RWPE2 (cell line): Measurements from ENCODE around the gene RPP14.

Experiments
- ATAC-seq: fragments of 200-7000 bp; cut with Tn5 transposase; 3 replicates; pipeline ENCODE4 v1.9.1; 2021; ENCODE audit warnings: low read depth
- DNase-seq: peaks from one replicate; pipeline ENCODE4 v3.0.0-alpha.2; 2020; ENCODE audit warnings: low spot score
- H3K27ac ChIP-seq: fragments of 450-650 bp; 2 replicates; pipeline ENCODE4 v1.5.1; 2017; ENCODE audit warnings: mild to moderate bottlenecking; ENCODE audit not compliant: poor library complexity, severe bottlenecking
- H3K27me3 ChIP-seq: fragments of 250-450 bp; sonication (Bioruptor Pico); 2 replicates; pipeline ENCODE4 v1.5.1; 2021; ENCODE audit warnings: mild to moderate bottlenecking, moderate library complexity; ENCODE audit not compliant: insufficient read depth, poor library complexity, severe bottlenecking
- H3K36me3 ChIP-seq: fragments of 250-450 bp; sonication (Bioruptor Pico); 2 replicates; pipeline ENCODE4 v1.5.1; 2020; ENCODE audit warnings: low read depth, mild to moderate bottlenecking, moderate library complexity
- H3K4me1 ChIP-seq: fragments of 250-450 bp; sonication (Bioruptor Pico); 2 replicates; pipeline ENCODE4 v1.5.1; 2021; ENCODE audit warnings: mild to moderate bottlenecking, moderate library complexity; ENCODE audit not compliant: insufficient read depth, poor library complexity, severe bottlenecking
- H3K4me3 ChIP-seq: fragments of 250-450 bp; sonication (Bioruptor Pico); 2 replicates; pipeline ENCODE4 v1.5.1; 2021; ENCODE audit warnings: mild to moderate bottlenecking, moderate library complexity; ENCODE audit not compliant: severe bottlenecking
- H3K9me3 ChIP-seq: fragments of 250-450 bp; sonication (Bioruptor Pico); 2 replicates; pipeline ENCODE4 v1.5.1; 2021; ENCODE audit warnings: mild to moderate bottlenecking, moderate library complexity; ENCODE audit not compliant: severe bottlenecking
- CTCF ChIP-seq: fragments of 450-650 bp; IDR thresholded peaks from one replicate; pipeline ENCODE4 v1.5.1; 2017; ENCODE audit warnings: mild to moderate bottlenecking, moderate library complexity; ENCODE audit not compliant: poor library complexity, severe bottlenecking

The RPP14 gene

GRCh38 chr3:58291671-58292338 lies 14.2 kb upstream of the RPP14 start:
- Histone ChIP-seq H3K9me3 (no peaks in the 10 kb centered on the region), H3K27ac (no peak overlapping the region), H3K36me3 (no peaks in the 10 kb centered on the region), H3K4me3 (no peak overlapping the region), H3K4me1 (no peaks in the 10 kb centered on the region), H3K27me3 (no peaks in the 10 kb centered on the region)
- DNase-seq, result no peak
- no peak for ATAC-seq
- TF ChIP-seq CTCF, result no peak

- Histone ChIP-seq H3K27me3 (no peaks in the 10 kb centered on the region), H3K36me3 (no peaks in the 10 kb centered on the region)
- ATAC-seq, result no peak
Measured at GRCh38 chr3:58292866-58293265, 13.2 kb upstream of the RPP14 start.

GRCh38 chr3:58293516-58293915 lies 12.5 kb upstream of the RPP14 start:
- ATAC-seq, result no peak
- no peaks in the 10 kb centered on the region for H3K9me3 ChIP-seq
- no peak overlapping the region for H3K27ac ChIP-seq

More at GRCh38 chr3:58292866-58293265, 13.2 kb upstream of the RPP14 start:
- no peak for DNase-seq
- no peak overlapping the region for H3K27ac ChIP-seq
- H3K4me1 ChIP-seq, result no peaks in the 10 kb centered on the region
- H3K9me3 ChIP-seq, result no peaks in the 10 kb centered on the region
- no peak for TF ChIP-seq CTCF
- H3K4me3 ChIP-seq, result no peak overlapping the region

GRCh38 chr3:58296269-58296668 lies 9.8 kb upstream of the RPP14 start:
- no peaks in the 10 kb centered on the region for H3K27me3 ChIP-seq
- H3K27ac ChIP-seq, result no peak overlapping the region
- DNase-seq (no peak), ATAC-seq (no peak)
- no peak overlapping the region for H3K4me3 ChIP-seq
- no peaks in the 10 kb centered on the region for H3K9me3 ChIP-seq
- no peaks in the 10 kb centered on the region for H3K36me3 ChIP-seq
- H3K4me1 ChIP-seq, result no peaks in the 10 kb centered on the region
- no peak for TF ChIP-seq CTCF

More at GRCh38 chr3:58293516-58293915, 12.5 kb upstream of the RPP14 start:
- DNase-seq, result no peak
- no peak for TF ChIP-seq CTCF
- Histone ChIP-seq H3K4me3 (no peak overlapping the region), H3K27me3 (no peaks in the 10 kb centered on the region), H3K36me3 (no peaks in the 10 kb centered on the region), H3K4me1 (no peaks in the 10 kb centered on the region)

- DNase-seq (no peak), ATAC-seq (peak; percentile 44)
- H3K36me3 ChIP-seq, result no peaks in the 10 kb centered on the region
- H3K27me3 ChIP-seq, result no peaks in the 10 kb centered on the region
- H3K4me3 ChIP-seq, result no peak overlapping the region
- no peaks in the 10 kb centered on the region for H3K9me3 ChIP-seq
- H3K4me1 ChIP-seq, result no peaks in the 10 kb centered on the region
- no peak for TF ChIP-seq CTCF
- H3K27ac ChIP-seq, result no peak overlapping the region
Measured at GRCh38 chr3:58296843-58297242, 9.2 kb upstream of the RPP14 start.
